ENCODE results near the gene FHAD1.
"Not testable (repeated sequence)": the region's sequence is repeated elsewhere in the genome, so short reads cannot be mapped to it uniquely, and the experiment has no call there.

Gene FHAD1

GRCh38 chr1:15424146-15424667 is 177.2 kb downstream of the FHAD1 start:
- DNase-seq, result no peak

DNA sequence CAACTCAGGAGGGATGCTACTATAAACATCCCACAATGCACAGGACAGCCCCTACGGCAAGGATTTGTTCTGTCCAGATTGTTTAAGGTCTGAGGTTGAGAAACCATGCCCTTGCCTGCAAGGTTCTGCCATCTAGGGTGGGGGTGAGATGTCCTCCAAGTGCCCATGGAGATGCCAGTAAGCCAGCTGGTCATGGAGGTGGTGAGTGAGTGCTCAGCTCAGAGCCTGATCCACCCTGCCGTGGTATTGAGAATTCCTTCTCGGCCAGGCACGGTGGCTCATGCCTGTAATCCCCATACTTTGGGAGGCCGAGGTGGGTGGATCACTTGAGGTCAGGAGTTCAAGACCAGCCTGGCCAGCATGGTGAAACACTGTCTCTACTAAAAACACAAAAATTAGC is 178.0 kb downstream of the FHAD1 start:
- DNase-seq, result no peak

DNA sequence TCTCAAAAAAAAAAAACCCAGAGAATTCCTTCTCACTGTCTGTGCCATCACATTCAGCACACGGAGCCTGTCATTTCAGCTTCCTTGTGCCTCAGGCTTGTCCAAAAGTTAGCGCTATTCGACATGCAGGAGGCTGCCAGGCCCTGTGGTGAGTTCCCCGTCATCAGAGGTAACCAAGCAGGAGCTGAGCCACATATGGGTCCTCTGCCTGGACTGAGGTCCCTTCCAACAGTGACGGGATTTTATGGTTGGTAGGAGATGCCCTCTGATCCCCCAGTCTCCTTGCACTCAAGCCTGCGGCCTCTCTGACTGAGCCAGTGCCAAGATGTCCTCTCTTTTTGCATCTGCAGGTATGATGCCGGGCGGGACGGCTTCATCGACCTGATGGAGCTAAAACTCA is 178.5 kb downstream of the FHAD1 start:
- DNase-seq, result no peak

GRCh38 chr1:15425958-15426357 is 178.9 kb downstream of the FHAD1 start:
- no peak for DNase-seq

GRCh38 chr1:15426492-15427279 is 179.7 kb downstream of the FHAD1 start:
- no peak for DNase-seq

- DNase-seq, result no peak
Observed at GRCh38 chr1:15427280-15427666, 180.2 kb downstream of the FHAD1 start.

GRCh38 chr1:15428252-15428651 is 181.2 kb downstream of the FHAD1 start:
- DNase-seq, result not testable (repeated sequence)

DNA sequence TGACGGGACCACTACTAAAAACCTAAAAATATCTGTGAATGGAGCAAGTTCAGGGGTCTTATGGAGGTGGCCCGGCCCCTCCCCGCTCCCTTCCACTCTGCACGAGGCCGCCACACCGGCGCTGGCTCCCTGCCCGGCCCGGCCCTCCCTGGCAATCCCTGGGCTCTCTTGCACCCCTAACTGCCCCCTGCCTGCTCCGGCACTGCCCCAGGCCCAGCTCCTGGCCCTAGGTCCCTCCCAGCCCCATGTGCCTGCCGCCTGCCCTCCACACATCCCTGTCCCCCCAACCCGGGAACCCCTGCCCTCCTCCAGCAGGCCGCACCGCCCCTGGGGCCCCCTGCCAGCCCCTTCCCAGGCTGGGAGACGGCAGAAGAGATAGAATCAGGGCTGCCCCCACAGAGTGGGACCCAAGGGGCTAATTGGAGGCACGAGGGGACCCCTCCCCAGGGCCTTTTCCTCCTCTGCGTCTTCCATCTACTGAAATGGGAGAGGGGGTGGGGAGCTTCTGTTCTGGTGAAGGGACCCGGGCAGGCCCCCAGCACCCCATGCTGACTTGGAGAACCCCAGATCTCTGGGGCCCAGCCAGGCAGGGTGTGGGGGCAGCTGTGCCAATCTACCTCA is 181.9 kb downstream of the FHAD1 start:
- DNase-seq, result no peak

GRCh38 chr1:15429701-15430149 is 182.7 kb downstream of the FHAD1 start:
- peak; percentile 90 for DNase-seq

- DNase-seq, result peak; percentile 79
Observed at GRCh38 chr1:15430787-15431570, 184.0 kb downstream of the FHAD1 start.

GRCh38 chr1:15431571-15431948 is 184.5 kb downstream of the FHAD1 start:
- no peak for DNase-seq

- no peak for DNase-seq
Observed at GRCh38 chr1:15432324-15432723, 185.3 kb downstream of the FHAD1 start.

DNA sequence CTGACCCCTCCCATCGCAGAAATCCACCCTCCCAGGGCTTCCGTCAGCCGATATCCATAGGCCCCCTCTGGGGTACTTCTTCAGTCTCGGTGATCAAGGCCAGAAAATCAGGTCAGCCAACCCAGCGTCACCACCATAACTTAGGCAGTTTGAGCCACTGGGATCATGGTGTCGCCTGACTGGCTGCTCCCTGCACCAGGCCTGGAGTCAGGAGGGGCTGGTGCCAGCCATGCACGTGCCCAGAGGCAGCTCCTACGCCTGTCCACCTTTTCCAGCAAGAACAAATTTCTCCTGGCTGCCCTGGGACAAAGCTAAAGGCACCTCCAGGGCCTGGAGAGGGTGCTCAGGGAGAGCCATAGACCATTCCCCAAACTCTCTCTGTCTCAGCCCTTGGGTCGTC is 186.4 kb downstream of the FHAD1 start:
- DNase-seq, result no peak

GRCh38 chr1:15434739-15435138 is 187.7 kb downstream of the FHAD1 start:
- peak; percentile 85 for DNase-seq

DNA sequence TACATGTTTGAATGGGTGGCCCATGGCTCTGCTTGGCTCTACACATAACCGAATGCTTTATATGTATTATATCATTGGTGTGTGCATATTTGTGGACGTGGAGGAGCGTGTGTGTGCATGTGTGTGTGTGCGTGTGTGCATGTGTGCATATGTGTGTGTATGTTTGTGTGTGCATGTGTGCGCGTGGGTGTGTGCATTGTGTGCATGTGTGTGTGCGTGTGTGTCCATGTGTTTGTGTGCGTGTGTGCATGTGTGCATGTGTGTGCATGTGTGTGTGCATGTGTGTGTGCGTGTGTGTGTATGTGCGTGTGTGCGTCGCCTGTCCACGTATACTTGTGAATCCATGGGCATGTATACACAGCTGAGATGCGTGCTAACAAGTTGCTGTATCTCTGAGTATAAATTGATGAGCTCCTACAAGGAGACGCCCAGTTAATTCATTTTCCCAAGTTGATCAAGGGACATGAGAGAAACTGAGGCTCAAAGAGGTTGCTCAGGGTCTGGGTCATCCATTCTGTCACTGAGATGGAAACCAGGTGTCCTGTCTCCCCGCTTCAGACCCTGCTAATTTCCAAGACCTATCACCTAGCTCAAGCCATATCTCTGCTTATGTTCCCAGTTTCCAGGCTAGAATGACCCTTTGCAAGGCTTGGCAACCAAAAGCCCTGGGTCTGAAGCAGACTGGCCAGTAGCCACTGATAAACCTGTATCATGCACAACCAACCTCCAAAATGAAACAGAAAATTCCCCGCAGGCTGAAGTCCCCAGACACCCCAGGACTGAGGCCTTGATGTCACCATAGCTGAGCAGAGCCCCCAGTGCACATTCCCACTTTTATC is 188.4 kb downstream of the FHAD1 start:
- DNase-seq, result no peak

DNA sequence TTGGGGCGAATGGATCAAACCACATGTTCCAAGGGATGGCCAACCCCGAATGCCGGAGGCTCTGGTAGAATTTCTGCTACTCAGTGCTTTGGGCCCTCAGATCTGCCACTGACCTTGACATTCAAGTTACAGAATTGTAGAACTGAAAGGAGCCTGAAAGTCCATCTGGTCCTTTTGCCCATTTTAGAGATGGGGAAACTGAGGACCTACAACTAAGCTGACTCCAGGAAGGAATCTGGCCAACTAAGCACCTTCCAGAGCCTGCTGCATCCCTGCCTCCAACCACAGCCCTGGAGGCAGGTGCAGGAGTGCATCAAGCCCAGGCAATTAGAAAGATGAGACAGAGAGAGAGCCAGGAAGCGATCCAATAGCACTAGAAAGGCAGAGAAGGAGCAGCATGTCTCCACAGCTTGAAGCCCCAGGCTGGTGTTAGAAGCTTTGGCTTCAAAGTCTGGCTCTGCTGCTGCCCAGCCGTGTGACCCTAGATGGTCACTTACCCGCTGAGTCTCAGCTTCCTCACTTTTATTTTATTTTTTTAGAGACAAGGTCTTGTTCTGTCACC is 189.9 kb downstream of the FHAD1 start:
- no peak for DNase-seq

DNA sequence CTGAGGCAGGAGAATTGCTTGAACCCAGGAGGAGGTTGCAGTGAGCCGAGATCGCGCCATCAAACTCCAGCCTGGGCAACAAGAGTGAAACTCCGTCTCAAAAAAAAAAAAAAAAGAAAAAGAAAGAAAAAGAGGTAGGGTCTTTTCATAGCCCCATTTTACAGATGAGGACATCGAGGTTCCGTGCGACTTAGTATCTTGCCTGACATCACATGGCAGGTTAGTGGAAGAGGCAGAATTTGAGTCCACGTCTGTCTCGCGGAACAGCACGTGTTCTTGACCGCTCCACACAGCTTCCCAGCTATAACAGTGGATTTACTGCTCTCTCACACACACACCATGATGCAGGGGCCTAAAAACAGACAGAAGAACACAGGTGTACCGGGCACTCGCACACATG is 192.3 kb downstream of the FHAD1 start:
- DNase-seq, result no peak

DNA sequence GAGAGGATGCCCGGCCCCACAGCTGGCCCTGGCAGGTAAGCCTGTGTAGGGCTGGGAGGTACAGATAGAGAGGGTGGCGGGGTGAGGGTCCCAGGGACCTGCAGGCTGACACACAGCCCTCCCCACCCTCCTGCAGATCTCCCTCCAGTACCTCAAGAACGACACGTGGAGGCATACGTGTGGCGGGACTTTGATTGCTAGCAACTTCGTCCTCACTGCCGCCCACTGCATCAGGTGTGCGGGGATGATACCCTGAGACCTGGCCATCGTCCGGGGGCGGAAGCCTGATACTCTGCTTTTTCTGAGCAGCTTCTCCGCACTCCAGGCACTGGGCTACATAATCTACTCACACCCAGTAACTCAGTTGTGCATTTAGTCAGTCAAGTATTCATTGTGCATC is 193.3 kb downstream of the FHAD1 start:
- no peak for DNase-seq

- no peak for DNase-seq
Observed at GRCh38 chr1:15441247-15441646, 194.2 kb downstream of the FHAD1 start.

DNA sequence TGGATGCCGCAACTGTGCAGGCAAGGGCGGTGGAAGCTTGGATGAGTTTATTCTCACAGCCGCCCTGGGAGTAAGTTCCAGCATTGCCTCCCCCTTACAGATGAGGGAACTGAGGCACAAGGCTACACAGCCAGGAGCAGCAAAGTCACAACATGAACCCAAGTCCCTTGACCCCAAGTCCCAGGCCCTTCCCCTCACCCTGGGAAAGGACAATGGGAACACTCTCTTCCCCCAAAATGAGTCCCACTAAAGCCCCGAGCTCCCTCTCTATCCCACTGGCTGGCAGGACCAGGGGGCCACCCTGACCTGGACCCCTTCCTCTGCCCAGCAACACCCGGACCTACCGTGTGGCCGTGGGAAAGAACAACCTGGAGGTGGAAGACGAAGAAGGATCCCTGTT is 195.1 kb downstream of the FHAD1 start:
- no peak for DNase-seq

DNA sequence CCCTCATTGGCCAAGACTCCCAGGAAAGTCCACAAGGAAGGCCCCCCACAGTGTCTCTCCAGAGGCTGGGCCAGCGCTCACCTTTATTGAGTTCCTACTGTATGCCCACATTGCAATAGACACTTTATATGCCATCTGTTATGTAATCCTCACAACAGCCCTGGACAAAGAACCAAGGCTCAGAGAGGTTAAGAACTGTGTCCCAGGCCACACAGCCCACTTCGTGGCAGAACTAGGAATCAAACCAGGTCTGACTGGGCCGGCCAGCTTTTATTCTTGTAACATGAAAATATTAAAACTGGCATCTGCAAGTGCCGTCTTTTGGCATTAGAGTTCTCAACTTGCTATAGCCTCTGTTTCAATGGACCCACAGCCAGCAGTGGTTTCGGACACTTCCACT is 195.7 kb downstream of the FHAD1 start:
- no peak for DNase-seq

DNA sequence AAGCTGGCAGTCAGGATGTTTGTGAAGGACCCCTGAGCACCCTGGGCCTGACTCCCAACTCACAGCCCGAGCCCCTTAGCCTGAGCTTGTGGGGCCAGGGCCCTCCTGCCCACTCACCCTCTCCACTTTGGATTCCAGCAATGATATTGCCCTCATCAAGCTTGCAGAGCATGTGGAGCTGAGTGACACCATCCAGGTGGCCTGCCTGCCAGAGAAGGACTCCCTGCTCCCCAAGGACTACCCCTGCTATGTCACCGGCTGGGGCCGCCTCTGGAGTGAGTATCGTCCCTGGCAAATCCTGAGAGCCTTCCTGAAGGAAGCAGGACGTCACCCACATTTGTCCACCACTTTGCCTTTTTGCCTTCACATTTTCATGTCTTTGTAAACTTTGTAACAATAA is 196.3 kb downstream of the FHAD1 start:
- no peak for DNase-seq

Measured in suppressor macrophage treated with lipopolysaccharide for 4 hours (primary cell).